ENCODE results near the gene AGBL3. TPM values are rescaled to one million over a fixed set of nuclear protein-coding genes. Genes with fewer than 3 reads are reported as not detected.

AGBL3 gene
- total and polyA plus RNA-seq, 2 of the 8 experiments (the other 6 are each of a cell fraction or from before 2014, with no cell fraction given), result 1.1 to 1.9 TPM

- no peak for TF ChIP-seq CHD7 (IDR thresholded peaks at IDR 0.05; ENCODE audit: insufficient replicate concordance, low read length)
- peak; percentile 53; the same call in 1 of the 2 replicates for TF ChIP-seq TBP (IDR thresholded peaks at IDR 0.05; ENCODE audit: low read depth, low read length)
- TF ChIP-seq RXRA (IDR thresholded peaks at IDR 0.05; ENCODE audit: insufficient read depth, low read depth, low read length), result 0 out of 2 replicates have a peak, but pooled peaks have one; percentile 62
- peak; percentile 91 for TF ChIP-seq PHF8 (conservative IDR thresholded peaks at IDR 0.05; ENCODE audit: low read depth, low read length)
- peak; percentile 82 for TF ChIP-seq BACH1 (IDR thresholded peaks at IDR 0.05; ENCODE audit: low read length)
- peak; percentile 80 to 91; a peak in 3 of 4 replicates for TF ChIP-seq HDAC2 (IDR thresholded peaks at IDR 0.05; ENCODE audit: borderline replicate concordance in 1 of 2, low read depth in 2 of 2, low read length in 2 of 2)
- TF ChIP-seq RBBP5 (IDR thresholded peaks at IDR 0.05; ENCODE audit: borderline replicate concordance, low read depth, low read length), result no peak
- TF ChIP-seq GABPA (IDR thresholded peaks at IDR 0.05; ENCODE audit: borderline replicate concordance, insufficient read depth, low read length), result peak; percentile 94
- no peak for TF ChIP-seq KDM4A (IDR thresholded peaks at IDR 0.05; ENCODE audit: low read depth, low read length, severe bottlenecking)
- no peak for TF ChIP-seq CHD1 (IDR thresholded peaks at IDR 0.05; ENCODE audit: low read depth, low read length)
Measured at GRCh38 chr7:135170274-135170997, 184.1 kb downstream of the AGBL3 start, which contains the start of gene CYREN (continued).

Data from H1 (cell line).